ENCODE data around the gene PRIMA1. TPM values are rescaled to one million over a fixed set of nuclear protein-coding genes. Genes with fewer than 3 reads are reported as not detected.

The PRIMA1 gene
- total RNA-seq, 1 donor from 2014 or later: 0.08 TPM

DNA sequence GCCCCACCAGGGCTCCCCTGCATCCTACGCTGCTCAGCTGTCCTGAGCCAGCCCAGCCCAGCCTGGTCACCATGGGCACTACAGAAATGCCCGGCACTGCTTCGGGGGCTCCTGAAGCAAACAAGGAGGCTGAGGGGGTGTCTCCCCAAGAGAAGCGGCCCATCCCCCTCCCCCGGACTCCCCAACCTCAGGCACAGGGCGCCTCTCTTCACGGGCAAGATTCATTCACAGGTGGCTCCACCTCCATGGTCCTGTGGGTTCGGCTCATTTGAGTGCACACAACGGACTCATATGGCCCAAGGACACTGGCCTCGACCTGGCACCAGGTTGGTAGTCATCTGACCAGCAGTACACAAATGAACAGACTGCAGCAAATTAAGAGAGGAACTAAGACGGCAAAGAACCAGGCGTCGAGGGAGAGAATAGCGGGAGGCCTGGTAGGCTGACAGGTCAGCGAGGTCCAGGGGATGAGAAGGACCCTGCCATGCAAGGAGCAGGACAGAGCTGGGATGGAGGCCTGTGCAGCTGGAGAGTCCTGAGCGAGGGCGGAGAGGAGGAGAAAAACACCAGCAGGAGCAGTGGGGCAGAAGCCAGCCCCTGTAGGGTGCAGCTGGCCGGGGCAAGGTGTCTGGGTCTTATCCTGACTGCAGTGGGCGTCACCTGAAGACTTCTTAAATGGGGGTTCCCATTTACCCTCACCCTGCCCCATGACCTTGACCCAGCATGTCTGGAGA lies 60.2 kb downstream of the PRIMA1 start:
- peaks cover 24% of the 10 kb centered on the region for H3K27me3 Mint-ChIP-seq (ENCODE audit: unreplicated experiment)
- TF ChIP-seq, protein P1, sequence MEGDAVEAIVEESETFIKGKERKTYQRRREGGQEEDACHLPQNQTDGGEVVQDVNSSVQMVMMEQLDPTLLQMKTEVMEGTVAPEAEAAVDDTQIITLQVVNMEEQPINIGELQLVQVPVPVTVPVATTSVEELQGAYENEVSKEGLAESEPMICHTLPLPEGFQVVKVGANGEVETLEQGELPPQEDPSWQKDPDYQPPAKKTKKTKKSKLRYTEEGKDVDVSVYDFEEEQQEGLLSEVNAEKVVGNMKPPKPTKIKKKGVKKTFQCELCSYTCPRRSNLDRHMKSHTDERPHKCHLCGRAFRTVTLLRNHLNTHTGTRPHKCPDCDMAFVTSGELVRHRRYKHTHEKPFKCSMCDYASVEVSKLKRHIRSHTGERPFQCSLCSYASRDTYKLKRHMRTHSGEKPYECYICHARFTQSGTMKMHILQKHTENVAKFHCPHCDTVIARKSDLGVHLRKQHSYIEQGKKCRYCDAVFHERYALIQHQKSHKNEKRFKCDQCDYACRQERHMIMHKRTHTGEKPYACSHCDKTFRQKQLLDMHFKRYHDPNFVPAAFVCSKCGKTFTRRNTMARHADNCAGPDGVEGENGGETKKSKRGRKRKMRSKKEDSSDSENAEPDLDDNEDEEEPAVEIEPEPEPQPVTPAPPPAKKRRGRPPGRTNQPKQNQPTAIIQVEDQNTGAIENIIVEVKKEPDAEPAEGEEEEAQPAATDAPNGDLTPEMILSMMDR (IDR thresholded peaks at IDR 0.05; ENCODE audit: unreplicated experiment): no peak
- peaks cover 3% of the 10 kb centered on the region for H3K9me3 Mint-ChIP-seq (ENCODE audit: unreplicated experiment)
- H3K36me3 Mint-ChIP-seq (ENCODE audit: low read depth, unreplicated experiment): no peaks in the 10 kb centered on the region
- H3K4me1 Mint-ChIP-seq (ENCODE audit: unreplicated experiment): no peaks in the 10 kb centered on the region
- H3K27ac Mint-ChIP-seq (ENCODE audit: unreplicated experiment): no peak overlapping the region
- DNase-seq (ENCODE audit: low spot score): no peak
- no peak overlapping the region for H3K4me3 Mint-ChIP-seq (ENCODE audit: unreplicated experiment)

DNA sequence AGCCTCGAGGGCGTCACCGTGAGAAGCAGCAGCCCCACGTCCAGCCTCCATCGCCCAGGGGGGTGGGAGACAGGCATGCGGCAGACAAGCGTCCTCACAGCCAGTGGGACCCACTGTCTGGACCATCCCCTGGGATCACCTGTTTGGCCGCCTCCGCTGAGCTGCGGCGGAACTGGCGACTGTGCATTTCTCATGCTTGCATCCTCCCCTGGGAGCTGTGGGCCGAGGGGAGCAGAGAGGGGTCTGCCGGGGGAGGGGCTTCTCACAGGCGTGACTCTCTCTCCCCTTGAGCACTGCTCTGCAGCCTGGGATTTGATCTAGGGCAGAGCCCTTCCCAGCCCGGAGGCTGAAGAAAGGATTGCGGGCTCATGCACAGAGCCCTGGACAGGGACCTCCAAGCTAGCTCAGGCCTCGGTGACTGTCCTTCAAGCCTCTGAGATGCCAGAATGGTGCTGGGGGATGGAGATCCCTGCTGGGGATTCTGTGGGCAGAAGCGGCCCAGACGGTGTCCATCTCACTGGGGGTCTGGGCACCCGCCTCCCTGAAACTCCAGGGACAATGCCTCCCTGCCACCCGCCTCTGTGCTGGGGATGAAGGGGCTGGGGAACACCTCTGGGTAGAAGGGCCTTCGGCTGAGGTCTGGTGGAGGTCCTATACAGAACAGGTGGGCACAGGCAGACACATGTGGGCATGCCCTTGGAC lies 61.1 kb downstream of the PRIMA1 start:
- H3K27ac Mint-ChIP-seq (ENCODE audit: unreplicated experiment): no peak overlapping the region
- H3K4me3 Mint-ChIP-seq (ENCODE audit: unreplicated experiment): no peak overlapping the region
- H3K4me1 Mint-ChIP-seq (ENCODE audit: unreplicated experiment): no peaks in the 10 kb centered on the region
- no peak for DNase-seq (ENCODE audit: low spot score)
- H3K9me3 Mint-ChIP-seq (ENCODE audit: unreplicated experiment): peaks cover 3% of the 10 kb centered on the region
- TF ChIP-seq, protein P1 (IDR thresholded peaks at IDR 0.05; ENCODE audit: unreplicated experiment): no peak
- peaks cover 26% of the 10 kb centered on the region for H3K27me3 Mint-ChIP-seq (ENCODE audit: unreplicated experiment)
- H3K36me3 Mint-ChIP-seq (ENCODE audit: low read depth, unreplicated experiment): no peaks in the 10 kb centered on the region

DNA sequence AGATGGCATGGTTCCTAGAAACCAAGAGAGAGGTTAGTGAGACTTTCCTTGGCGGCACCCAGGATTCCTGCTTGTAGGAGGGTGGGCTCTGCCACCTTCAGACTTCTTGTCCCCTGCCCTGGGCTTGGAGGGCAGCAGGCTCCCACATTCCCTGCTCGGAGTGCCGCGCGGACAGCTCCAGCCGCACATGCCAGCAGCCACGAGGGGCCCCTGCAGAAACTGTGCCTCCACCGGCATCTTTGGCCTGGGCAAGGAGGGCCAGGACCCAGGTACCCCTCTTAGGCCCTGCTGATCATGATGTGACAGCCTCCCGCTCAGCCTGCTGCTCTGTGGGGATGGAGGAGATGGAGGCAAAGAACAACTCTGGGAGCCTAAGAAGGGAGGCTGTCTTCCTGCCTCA lies 62.3 kb downstream of the PRIMA1 start:
- TF ChIP-seq, protein P1 (IDR thresholded peaks at IDR 0.05; ENCODE audit: unreplicated experiment): no peak
- Mint-ChIP-seq H3K27me3 (ENCODE audit: unreplicated experiment) (peaks cover 30% of the 10 kb centered on the region), H3K4me1 (ENCODE audit: unreplicated experiment) (no peaks in the 10 kb centered on the region), H3K9me3 (ENCODE audit: unreplicated experiment) (peaks cover 3% of the 10 kb centered on the region), H3K36me3 (ENCODE audit: low read depth, unreplicated experiment) (no peaks in the 10 kb centered on the region), H3K27ac (ENCODE audit: unreplicated experiment) (no peak overlapping the region), H3K4me3 (ENCODE audit: unreplicated experiment) (no peak overlapping the region)
- no peak for DNase-seq (ENCODE audit: low spot score)

DNA sequence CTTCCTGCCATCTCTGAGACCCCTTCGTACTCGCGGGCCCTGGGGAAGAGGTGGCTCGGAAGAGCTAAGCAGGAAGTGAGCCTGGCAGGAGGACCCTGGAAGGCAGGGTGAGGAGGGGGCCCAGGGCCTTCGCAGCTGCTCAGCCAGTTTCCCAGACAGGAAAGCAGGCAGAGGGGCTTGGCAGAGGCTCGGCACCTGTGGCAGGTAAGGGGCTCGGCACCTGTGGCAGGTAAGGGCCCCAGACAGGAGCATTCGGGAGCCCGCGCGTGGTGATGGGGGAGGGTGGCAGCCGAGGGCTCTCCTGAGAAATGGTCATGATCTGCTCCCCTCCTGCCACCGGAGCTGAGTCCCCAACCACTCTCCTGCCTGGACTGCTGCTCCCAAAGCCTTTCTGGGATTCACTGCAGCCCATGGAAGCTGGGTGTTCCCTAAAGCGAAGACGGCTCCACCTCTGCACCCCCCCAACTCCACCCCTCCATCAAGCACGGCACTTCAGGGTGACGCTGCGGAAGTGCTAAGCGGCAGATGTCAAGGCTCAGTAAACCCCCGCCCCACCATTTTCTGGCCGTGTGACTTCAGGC lies 63.2 kb downstream of the PRIMA1 start:
- TF ChIP-seq, protein P1 (IDR thresholded peaks at IDR 0.05; ENCODE audit: unreplicated experiment): no peak
- Mint-ChIP-seq H3K27ac (ENCODE audit: unreplicated experiment) (no peak overlapping the region), H3K4me1 (ENCODE audit: unreplicated experiment) (no peaks in the 10 kb centered on the region), H3K36me3 (ENCODE audit: low read depth, unreplicated experiment) (no peaks in the 10 kb centered on the region), H3K27me3 (ENCODE audit: unreplicated experiment) (peaks cover 36% of the 10 kb centered on the region), H3K4me3 (ENCODE audit: unreplicated experiment) (no peak overlapping the region), H3K9me3 (ENCODE audit: unreplicated experiment) (peaks cover 3% of the 10 kb centered on the region)
- no peak for DNase-seq (ENCODE audit: low spot score)

DNA sequence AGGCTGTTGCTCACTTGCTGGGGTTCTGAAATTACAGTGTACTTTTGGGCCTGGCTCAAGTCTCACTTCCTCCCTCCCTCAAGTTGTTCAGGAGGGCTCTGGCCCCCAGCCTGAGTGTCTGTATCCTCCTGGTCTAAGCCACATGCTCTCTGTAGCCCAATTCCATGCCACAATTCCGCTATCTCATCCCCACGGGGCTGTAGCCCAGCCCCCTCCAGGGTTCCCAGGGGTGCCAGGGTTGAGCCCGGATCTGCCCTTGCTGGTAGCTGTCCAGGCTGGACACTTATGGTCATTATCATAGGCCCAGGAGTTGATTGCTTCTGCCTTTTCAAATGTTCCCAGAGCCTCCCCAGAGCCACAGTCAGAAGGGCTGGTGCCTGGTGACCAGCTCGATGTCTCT lies 65.3 kb downstream of the PRIMA1 start:
- H3K36me3 Mint-ChIP-seq (ENCODE audit: low read depth, unreplicated experiment): no peaks in the 10 kb centered on the region
- H3K27ac Mint-ChIP-seq (ENCODE audit: unreplicated experiment): no peak overlapping the region
- H3K4me1 Mint-ChIP-seq (ENCODE audit: unreplicated experiment): no peaks in the 10 kb centered on the region
- DNase-seq (ENCODE audit: low spot score): no peak
- TF ChIP-seq, protein P1 (IDR thresholded peaks at IDR 0.05; ENCODE audit: unreplicated experiment): no peak
- H3K9me3 Mint-ChIP-seq (ENCODE audit: unreplicated experiment): peaks cover 3% of the 10 kb centered on the region
- H3K4me3 Mint-ChIP-seq (ENCODE audit: unreplicated experiment): no peak overlapping the region
- H3K27me3 Mint-ChIP-seq (ENCODE audit: unreplicated experiment): peaks cover 28% of the 10 kb centered on the region
